DOHH2 (cell line): ENCODE measurements around the gene ZG16.

ENCODE experiments used
- H3F3A ChIP-seq: fragments of 200-600 bp; sonication (generic), shearing (Covaris generic); 2 replicates; pipeline ENCODE4 v1.6.0; 2016; ENCODE audit warnings: antibody characterized with exemption, mild to moderate bottlenecking; ENCODE audit not compliant: control insufficient read depth, insufficient read depth
- H3K27ac ChIP-seq: fragments of 200-600 bp; sonication (generic); 2 replicates; pipeline ENCODE4 v1.5.1; 2014; ENCODE audit warnings: low read depth, mild to moderate bottlenecking, low read length, moderate library complexity
- H3K27me3 ChIP-seq: fragments of 200-600 bp; sonication (generic); 2 replicates; pipeline ENCODE4 v1.6.1; 2014; ENCODE audit warnings: mild to moderate bottlenecking, low read length, mixed read lengths; ENCODE audit not compliant: control insufficient read depth
- H3K36me3 ChIP-seq: fragments of 200-600 bp; sonication (generic); 2 replicates; pipeline ENCODE4 v1.6.1; 2014; ENCODE audit warnings: mild to moderate bottlenecking, low read length, moderate library complexity, mixed read lengths; ENCODE audit not compliant: control insufficient read depth
- H3K4me1 ChIP-seq: fragments of 200-600 bp; sonication (generic); 2 replicates; pipeline ENCODE4 v1.6.1; 2014; ENCODE audit warnings: mild to moderate bottlenecking, low read length, mixed read lengths; ENCODE audit not compliant: control insufficient read depth
- H3K4me2 ChIP-seq: fragments of 200-600 bp; sonication (generic); 2 replicates; pipeline ENCODE4 v1.6.0; 2014; ENCODE audit warnings: mild to moderate bottlenecking, low read length, moderate library complexity
- H3K4me3 ChIP-seq: fragments of 200-600 bp; sonication (generic); 2 replicates; pipeline ENCODE4 v1.5.1; 2014; ENCODE audit warnings: mild to moderate bottlenecking, low read length, mixed read lengths
- H3K79me2 ChIP-seq: fragments of 200-600 bp; sonication (generic); 2 replicates; pipeline ENCODE4 v1.6.1; 2014; ENCODE audit warnings: mild to moderate bottlenecking, low read length, mixed read lengths; ENCODE audit not compliant: control insufficient read depth
- H3K9me2 ChIP-seq: fragments of 200-600 bp; sonication (generic); replicated peaks from 2 replicates; pipeline ENCODE4 v1.6.1; 2014; ENCODE audit warnings: mild to moderate bottlenecking, low read length, mixed read lengths; ENCODE audit not compliant: control insufficient read depth
- H3K9me3 ChIP-seq: fragments of 200-600 bp; sonication (generic); 2 replicates; pipeline ENCODE4 v1.6.1; 2014; ENCODE audit warnings: antibody characterized with exemption, low read length, mixed read lengths; ENCODE audit not compliant: control insufficient read depth, insufficient read depth
- H4K20me1 ChIP-seq: fragments of 200-600 bp; sonication (generic); 2 replicates; pipeline ENCODE4 v1.6.0; 2014; ENCODE audit warnings: low read depth, mild to moderate bottlenecking, antibody characterized with exemption, low read length, moderate library complexity; ENCODE audit not compliant: control insufficient read depth, insufficient read depth
- CTCF ChIP-seq: fragments of 200-600 bp; sonication (generic); IDR thresholded peaks from one replicate; pipeline ENCODE4 v1.5.1; 2014; ENCODE audit warnings: antibody characterized with exemption, mild to moderate bottlenecking, low read depth, low read length; ENCODE audit not compliant: poor library complexity, severe bottlenecking
- EZH2phosphoT487 ChIP-seq: fragments of 200-600 bp; sonication (generic); IDR thresholded peaks from 2 replicates; pipeline ENCODE4 v1.6.1; 2017; ENCODE audit warnings: borderline replicate concordance, mild to moderate bottlenecking, antibody characterized with exemption, low read length, moderate library complexity, mixed read lengths

Gene ZG16

GRCh38 chr16:29763326-29763725 is 14.7 kb upstream of the ZG16 start:
- H3K27ac ChIP-seq: no peak overlapping the region

DNA sequence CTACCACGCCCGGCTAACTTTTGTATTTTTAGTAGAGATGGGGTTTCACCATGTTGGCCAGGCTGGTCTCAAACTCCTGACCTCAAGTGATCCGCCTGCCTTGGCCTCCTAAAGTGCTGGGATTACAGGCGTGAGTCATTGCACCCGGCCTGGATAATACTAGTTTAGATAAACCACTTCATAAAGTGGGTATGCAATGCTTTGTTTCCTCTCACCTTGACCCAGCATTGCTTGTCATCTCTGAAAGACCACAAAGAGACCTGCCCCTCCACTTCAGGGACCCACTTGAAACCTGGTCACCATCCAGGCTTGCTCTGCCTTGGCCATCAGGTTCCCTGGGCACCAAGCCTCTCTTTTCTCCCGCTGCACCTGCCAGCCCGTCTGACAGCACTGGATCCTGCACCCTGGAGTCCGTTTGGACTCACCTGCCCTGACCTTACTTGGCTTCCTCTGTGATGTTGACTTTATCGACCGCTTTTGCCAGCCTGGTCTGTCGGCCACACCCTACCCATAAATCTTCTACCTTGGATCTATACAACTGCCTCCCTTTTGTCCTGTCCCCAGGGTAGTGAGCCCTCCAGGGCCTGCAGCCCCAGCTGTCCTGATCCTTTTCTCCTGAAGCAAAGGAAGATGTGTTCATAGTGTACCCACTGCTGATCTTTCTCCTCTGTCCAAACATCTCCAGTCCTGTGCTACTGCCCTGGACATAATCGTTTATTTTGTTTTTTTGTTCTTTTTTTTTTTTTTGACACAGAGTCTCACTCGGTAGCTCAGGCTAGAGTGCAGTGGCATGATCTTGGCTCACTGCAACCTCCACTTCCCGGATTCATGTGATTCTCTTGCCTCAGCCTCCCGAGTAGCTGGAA is 12.7 kb upstream of the ZG16 start:
- no peak for TF ChIP-seq EZH2phosphoT487
- no peak for TF ChIP-seq CTCF
- Histone ChIP-seq H3K9me2 (no peaks in the 10 kb centered on the region), H3K27ac (no peak overlapping the region), H3K4me1 (peaks cover 4% of the 10 kb centered on the region), H3F3A (no peaks in the 10 kb centered on the region), H3K9me3 (no peaks in the 10 kb centered on the region), H3K4me3 (no peak overlapping the region), H3K79me2 (no peaks in the 10 kb centered on the region), H3K36me3 (no peaks in the 10 kb centered on the region), H3K27me3 (peaks cover 10% of the 10 kb centered on the region), H4K20me1 (no peaks in the 10 kb centered on the region), H3K4me2 (no peak overlapping the region)

More at GRCh38 chr16:29763326-29763725, 14.7 kb upstream of the ZG16 start:
- Histone ChIP-seq H3K4me1 (peaks cover 4% of the 10 kb centered on the region), H3K9me2 (no peaks in the 10 kb centered on the region), H3K27me3 (peaks cover 10% of the 10 kb centered on the region), H4K20me1 (no peaks in the 10 kb centered on the region), H3K79me2 (no peaks in the 10 kb centered on the region), H3K4me3 (no peak overlapping the region), H3K36me3 (no peaks in the 10 kb centered on the region), H3K9me3 (no peaks in the 10 kb centered on the region), H3F3A (no peaks in the 10 kb centered on the region), H3K4me2 (no peak overlapping the region)
- no peak for TF ChIP-seq CTCF
- TF ChIP-seq EZH2phosphoT487: no peak

- H3K27ac ChIP-seq: no peak overlapping the region
- TF ChIP-seq EZH2phosphoT487 (no peak), CTCF (no peak)
Observed at GRCh38 chr16:29766571-29766970, 11.5 kb upstream of the ZG16 start.

More at GRCh38 chr16:29766571-29766970, 11.5 kb upstream of the ZG16 start:
- no peaks in the 10 kb centered on the region for H3K9me2 ChIP-seq
- H3K9me3 ChIP-seq: no peaks in the 10 kb centered on the region
- H3K4me2 ChIP-seq: no peak overlapping the region
- peaks cover 10% of the 10 kb centered on the region for H3K27me3 ChIP-seq
- H3K4me1 ChIP-seq: peaks cover 4% of the 10 kb centered on the region
- no peaks in the 10 kb centered on the region for H3F3A ChIP-seq
- H3K79me2 ChIP-seq: no peaks in the 10 kb centered on the region
- no peak overlapping the region for H3K4me3 ChIP-seq
- no peaks in the 10 kb centered on the region for H3K36me3 ChIP-seq
- no peaks in the 10 kb centered on the region for H4K20me1 ChIP-seq
